Measurements from ENCODE around the gene MINAR1. TPM values are rescaled to one million over a fixed set of nuclear protein-coding genes. Genes with fewer than 3 reads are reported as not detected.

The MINAR1 gene
- total RNA-seq, 4 donors from 2014 or later = 0.16 to 0.85 (median 0.20) TPM

- no peak for TF ChIP-seq CTCF (IDR thresholded peaks at IDR 0.05; ENCODE audit: low read depth)
Observed at GRCh38 chr15:79412429-79412828, 19.7 kb upstream of the MINAR1 start.

GRCh38 chr15:79416876-79417275 lies 15.3 kb upstream of the MINAR1 start:
- no peak for TF ChIP-seq CTCF (IDR thresholded peaks at IDR 0.05; ENCODE audit: low read depth)

- TF ChIP-seq CTCF (IDR thresholded peaks at IDR 0.05; ENCODE audit: low read depth) = no peak
Observed at GRCh38 chr15:79418693-79419279, 13.3 kb upstream of the MINAR1 start.

- TF ChIP-seq CTCF (IDR thresholded peaks at IDR 0.05; ENCODE audit: low read depth) = no peak
Observed at GRCh38 chr15:79425591-79426295, 6.4 kb upstream of the MINAR1 start.

- TF ChIP-seq CTCF (IDR thresholded peaks at IDR 0.05; ENCODE audit: low read depth) = no peak
Observed at GRCh38 chr15:79427781-79428598, 4.1 kb upstream of the MINAR1 start.

- TF ChIP-seq CTCF (IDR thresholded peaks at IDR 0.05; ENCODE audit: low read depth) = no peak
Observed at GRCh38 chr15:79430901-79431635, 1.1 kb upstream of the MINAR1 start.

Data from subcutaneous adipose tissue (tissue), 4 donors.